ENCODE data around the gene CDK11B.
"Not testable (repeated sequence)": the region's sequence is repeated elsewhere in the genome, so short reads cannot be mapped to it uniquely, and the experiment has no call there.

Gene CDK11B

GRCh38 chr1:1658583-1659549 is at the start of gene CDK11B:
TSS of gene CDK11B (minus strand) at chr1:1659004. CDS start at chr1:1657485, 1,519 bp downstream.
- peak; percentile 99 for DNase-seq (ENCODE audit: low read depth)

- not testable (repeated sequence) for DNase-seq (ENCODE audit: low read depth)
Measured at GRCh38 chr1:1707897-1708296, 49.1 kb upstream of the CDK11B start.

- DNase-seq (ENCODE audit: low read depth), result not testable (repeated sequence)
Measured at GRCh38 chr1:1707241-1707640, 48.4 kb upstream of the CDK11B start.

GRCh38 chr1:1705623-1706022 is 46.8 kb upstream of the CDK11B start:
- DNase-seq (ENCODE audit: low read depth), result not testable (repeated sequence)

- DNase-seq (ENCODE audit: low read depth), result not testable (repeated sequence)
Measured at GRCh38 chr1:1704284-1704957, 45.6 kb upstream of the CDK11B start.

- no peak for DNase-seq (ENCODE audit: low read depth)
Measured at GRCh38 chr1:1703796-1704195, 45.0 kb upstream of the CDK11B start.

- DNase-seq (ENCODE audit: low read depth), result not testable (repeated sequence)
Measured at GRCh38 chr1:1702506-1702905, 43.7 kb upstream of the CDK11B start.

- DNase-seq (ENCODE audit: low read depth), result not testable (repeated sequence)
Measured at GRCh38 chr1:1700557-1700956, 41.8 kb upstream of the CDK11B start.

- not testable (repeated sequence) for DNase-seq (ENCODE audit: low read depth)
Measured at GRCh38 chr1:1700067-1700466, 41.3 kb upstream of the CDK11B start.

- DNase-seq (ENCODE audit: low read depth), result not testable (repeated sequence)
Measured at GRCh38 chr1:1699061-1699460, 40.3 kb upstream of the CDK11B start.

- DNase-seq (ENCODE audit: low read depth), result not testable (repeated sequence)
Measured at GRCh38 chr1:1697358-1698183, 38.8 kb upstream of the CDK11B start.

- not testable (repeated sequence) for DNase-seq (ENCODE audit: low read depth)
Measured at GRCh38 chr1:1696431-1697357, 37.9 kb upstream of the CDK11B start.

- peak; percentile 90 for DNase-seq (ENCODE audit: low read depth)
Measured at GRCh38 chr1:1692714-1693647, 34.2 kb upstream of the CDK11B start, which contains the start of gene SLC35E2B. TSS of gene SLC35E2B (minus strand) at chr1:1692795. CDS start at chr1:1676699, 16,096 bp downstream.

- DNase-seq (ENCODE audit: low read depth), result peak; percentile 76
Measured at GRCh38 chr1:1692324-1692713, 33.5 kb upstream of the CDK11B start.

- DNase-seq (ENCODE audit: low read depth), result not testable (repeated sequence)
Measured at GRCh38 chr1:1691443-1691842, 32.6 kb upstream of the CDK11B start.

GRCh38 chr1:1689526-1689925 is 30.7 kb upstream of the CDK11B start:
- DNase-seq (ENCODE audit: low read depth), result not testable (repeated sequence)

GRCh38 chr1:1687846-1688245 is 29.0 kb upstream of the CDK11B start:
- no peak for DNase-seq (ENCODE audit: low read depth)

- DNase-seq (ENCODE audit: low read depth), result no peak
Measured at GRCh38 chr1:1684031-1684681, 25.4 kb upstream of the CDK11B start.

Data from activated T-cell treated with anti-CD3 and anti-CD28 coated beads for 48 hours (primary cell).